Thyroid gland (tissue), 4 donors: ENCODE data around the gene LRIG1. TPM values are rescaled to one million over a fixed set of nuclear protein-coding genes. Genes with fewer than 3 reads are reported as not detected.

Source experiments
- DNase-seq, 2 donors: peaks; one replicate each; pipeline ENCODE4 v3.0.0-alpha.2; 2019
- H3K27ac ChIP-seq, 3 donors: fragments of 200-600 bp; sonication (generic); 1 replicate in 2 of 3; 2 replicates in 1 of 3; pipeline ENCODE4 v1.5.1; 2016 to 2019; ENCODE audit warnings: mild to moderate bottlenecking in 1 of 3, moderate library complexity in 1 of 3
- H3K27me3 ChIP-seq: fragments of 200-600 bp; sonication (generic); one replicate; pipeline ENCODE4 v1.5.1; 2019
- H3K36me3 ChIP-seq, 2 donors: fragments of 200-600 bp; sonication (generic); one replicate each; pipeline ENCODE4 v1.5.1; 2016 to 2019
- H3K4me1 ChIP-seq, 2 donors: fragments of 200-600 bp; sonication (generic); one replicate each; pipeline ENCODE4 v1.5.1; 2017 to 2019
- H3K4me3 ChIP-seq, 3 donors: fragments of 200-600 bp; sonication (generic); replicated peaks in 1 of 3; 1 replicate in 2 of 3; 2 replicates in 1 of 3; pipeline ENCODE4 v1.5.1; 2016; ENCODE audit warnings: mild to moderate bottlenecking in 1 of 3
- H3K9me3 ChIP-seq: fragments of 200-600 bp; sonication (generic); one replicate; pipeline ENCODE4 v1.5.1; 2017
- POLR2A ChIP-seq, 2 donors: fragments of 450-650 bp; IDR thresholded peaks; one replicate each; pipeline ENCODE4 v1.6.1; 2017; ENCODE audit warnings: antibody characterized with exemption in 2 of 2, mild to moderate bottlenecking in 2 of 2, moderate library complexity in 1 of 2
- WGBS, 2 donors: methylation state at CpG; one replicate each; pipeline ENCODE4 v1.1.5; 2017; 5-methylcytosine and 5-hydroxymethylcytosine counted together
- intact Hi-C: fragments of 100-400 bp; cut with DNase I; formaldehyde crosslinking; loops from one replicate; pipeline ENCODE4 v1.15.1; 2023
- total RNA-seq, 4 donors: library from RNA; depleted of rRNA; stranded (reverse); fragments of >200 nt; gene quantifications; one replicate each; pipeline ENCODE4 v1.2.3, GENCODE V29; 2016
- TF ChIP-seq, protein P1 (sequence below), 6 experiments: fragments of 200-600 bp in 3 of 6; fragments of 450-650 bp in 3 of 6; sonication (generic) in 3 of 6; IDR thresholded peaks; one replicate each; pipeline ENCODE4 v1.5.1; 2016 to 2019; ENCODE audit warnings: antibody characterized with exemption in 6 of 6, mild to moderate bottlenecking in 2 of 6, inconsistent platforms in 1 of 6, moderate library complexity in 1 of 6

LRIG1 gene
- total RNA-seq, 4 donors from 2014 or later = 45.8 to 69.7 (median 61.7) TPM

DNA sequence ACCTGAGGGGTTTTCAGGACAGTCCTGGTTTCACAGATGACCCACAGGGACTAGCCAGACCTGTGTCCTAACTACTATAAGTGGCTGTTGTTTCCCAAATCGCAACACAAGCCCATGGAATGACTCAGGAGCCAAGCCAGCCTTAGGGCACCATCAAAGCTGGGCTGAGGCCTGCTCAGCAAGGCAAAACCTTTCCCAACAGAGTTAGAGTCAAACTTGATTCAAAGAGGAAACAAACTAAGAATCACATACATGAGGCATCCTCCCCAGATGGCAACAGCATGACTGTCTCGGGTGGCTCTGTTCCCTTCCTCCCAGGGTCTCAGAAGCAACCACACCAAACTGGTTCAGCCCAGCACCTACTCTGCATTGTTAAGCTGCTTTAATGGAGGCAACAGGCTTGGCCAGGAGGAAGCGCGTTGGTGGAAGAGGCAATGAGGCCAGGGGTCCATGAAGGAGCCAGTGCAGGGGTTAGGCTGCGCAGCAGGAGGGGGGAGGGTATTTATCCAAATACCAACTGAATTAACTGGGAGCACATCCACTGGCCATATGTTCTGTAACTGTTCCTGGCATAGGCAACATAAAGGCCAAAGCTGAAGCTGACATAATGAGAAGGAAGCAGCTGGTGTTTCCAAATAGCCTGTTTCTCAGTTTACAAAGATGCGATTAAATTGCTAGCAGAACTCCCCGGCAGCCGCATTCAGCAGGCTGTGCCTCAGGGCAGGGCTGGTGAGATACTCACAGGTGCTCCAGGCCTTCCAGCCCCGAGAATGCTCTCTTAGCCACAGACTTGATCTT is 102.4 kb downstream of the LRIG1 start:
- 91 to 95% methylated on average over 9 of the region's 9 CpGs for WGBS, 2 donors
- Histone ChIP-seq H3K27me3 (no peaks in the 10 kb centered on the region), H3K4me1 (peaks cover 8 to 21% of the 10 kb centered on the region in 2 donors), H3K4me3 (no peak overlapping the region), H3K36me3 (peaks cover 8 to 22% of the 10 kb centered on the region in 2 donors), H3K27ac (no peak overlapping the region), H3K9me3 (no peaks in the 10 kb centered on the region)
- no peak for TF ChIP-seq POLR2A (IDR thresholded peaks at IDR 0.05)
- TF ChIP-seq, protein P1, sequence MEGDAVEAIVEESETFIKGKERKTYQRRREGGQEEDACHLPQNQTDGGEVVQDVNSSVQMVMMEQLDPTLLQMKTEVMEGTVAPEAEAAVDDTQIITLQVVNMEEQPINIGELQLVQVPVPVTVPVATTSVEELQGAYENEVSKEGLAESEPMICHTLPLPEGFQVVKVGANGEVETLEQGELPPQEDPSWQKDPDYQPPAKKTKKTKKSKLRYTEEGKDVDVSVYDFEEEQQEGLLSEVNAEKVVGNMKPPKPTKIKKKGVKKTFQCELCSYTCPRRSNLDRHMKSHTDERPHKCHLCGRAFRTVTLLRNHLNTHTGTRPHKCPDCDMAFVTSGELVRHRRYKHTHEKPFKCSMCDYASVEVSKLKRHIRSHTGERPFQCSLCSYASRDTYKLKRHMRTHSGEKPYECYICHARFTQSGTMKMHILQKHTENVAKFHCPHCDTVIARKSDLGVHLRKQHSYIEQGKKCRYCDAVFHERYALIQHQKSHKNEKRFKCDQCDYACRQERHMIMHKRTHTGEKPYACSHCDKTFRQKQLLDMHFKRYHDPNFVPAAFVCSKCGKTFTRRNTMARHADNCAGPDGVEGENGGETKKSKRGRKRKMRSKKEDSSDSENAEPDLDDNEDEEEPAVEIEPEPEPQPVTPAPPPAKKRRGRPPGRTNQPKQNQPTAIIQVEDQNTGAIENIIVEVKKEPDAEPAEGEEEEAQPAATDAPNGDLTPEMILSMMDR (IDR thresholded peaks at IDR 0.05) = no peak
- no peak for DNase-seq
- intact Hi-C loops = no loop called here

DNA sequence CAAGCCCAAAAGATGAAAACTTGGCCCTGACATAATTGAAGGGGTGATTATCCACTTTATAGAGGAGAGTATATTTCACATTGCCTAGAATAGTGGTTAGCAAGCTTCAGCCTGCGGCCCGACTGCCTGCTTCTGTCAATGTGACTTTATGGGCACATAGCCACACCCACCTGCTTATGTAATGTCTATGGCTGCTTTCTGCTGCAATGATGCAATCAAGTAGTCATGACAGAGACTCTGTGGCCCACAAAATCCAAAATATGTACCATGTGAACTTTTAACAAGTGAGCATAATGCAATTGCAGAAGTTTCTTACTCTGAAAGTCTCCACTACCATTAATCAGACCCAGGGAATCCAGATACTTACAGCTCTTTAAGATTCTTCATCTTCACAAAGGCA is 103.1 kb downstream of the LRIG1 start:
- DNase-seq = no peak
- Histone ChIP-seq H3K36me3 (peaks cover 8 to 21% of the 10 kb centered on the region in 2 donors), H3K27me3 (no peaks in the 10 kb centered on the region), H3K4me1 (peaks cover 12 to 27% of the 10 kb centered on the region in 2 donors), H3K9me3 (no peaks in the 10 kb centered on the region), H3K4me3 (no peak overlapping the region), H3K27ac (no peak overlapping the region)
- intact Hi-C loops = no loop called here
- 93 to 95% methylated on average over 2 of the region's 2 CpGs for WGBS, 2 donors
- TF ChIP-seq POLR2A (IDR thresholded peaks at IDR 0.05) = no peak
- TF ChIP-seq, protein P1 (IDR thresholded peaks at IDR 0.05) = no peak

DNA sequence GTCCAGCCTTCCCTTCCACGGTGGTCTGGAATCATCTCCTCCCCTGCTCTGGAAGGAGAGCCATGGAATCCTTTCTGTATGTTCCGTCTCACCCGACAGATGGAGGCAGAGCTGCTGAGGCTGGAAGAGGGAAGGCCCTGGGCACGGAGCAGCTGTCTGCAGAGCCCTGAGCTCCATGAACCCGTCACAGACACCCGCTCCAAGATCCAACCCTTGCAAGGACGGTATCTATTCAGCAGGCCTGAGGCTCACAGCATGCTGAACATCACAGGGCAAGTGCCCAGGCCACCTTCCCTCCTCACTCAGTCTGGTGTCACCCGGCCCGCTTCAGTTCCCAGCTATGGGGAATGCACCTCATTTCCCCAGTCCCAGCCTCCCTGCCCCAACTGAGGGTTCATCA is 103.9 kb downstream of the LRIG1 start:
- TF ChIP-seq, protein P1 (IDR thresholded peaks at IDR 0.05) = no peak
- no peak for TF ChIP-seq POLR2A (IDR thresholded peaks at IDR 0.05)
- Histone ChIP-seq H3K9me3 (no peaks in the 10 kb centered on the region), H3K27ac (no peak overlapping the region), H3K4me1 (peaks cover 12 to 28% of the 10 kb centered on the region in 2 donors), H3K36me3 (peaks cover 8 to 21% of the 10 kb centered on the region in 2 donors), H3K4me3 (no peak overlapping the region), H3K27me3 (no peaks in the 10 kb centered on the region)
- intact Hi-C loops = no loop called here
- DNase-seq = no peak
- 98 to 99% methylated on average over 9 of the region's 9 CpGs for WGBS, 2 donors

DNA sequence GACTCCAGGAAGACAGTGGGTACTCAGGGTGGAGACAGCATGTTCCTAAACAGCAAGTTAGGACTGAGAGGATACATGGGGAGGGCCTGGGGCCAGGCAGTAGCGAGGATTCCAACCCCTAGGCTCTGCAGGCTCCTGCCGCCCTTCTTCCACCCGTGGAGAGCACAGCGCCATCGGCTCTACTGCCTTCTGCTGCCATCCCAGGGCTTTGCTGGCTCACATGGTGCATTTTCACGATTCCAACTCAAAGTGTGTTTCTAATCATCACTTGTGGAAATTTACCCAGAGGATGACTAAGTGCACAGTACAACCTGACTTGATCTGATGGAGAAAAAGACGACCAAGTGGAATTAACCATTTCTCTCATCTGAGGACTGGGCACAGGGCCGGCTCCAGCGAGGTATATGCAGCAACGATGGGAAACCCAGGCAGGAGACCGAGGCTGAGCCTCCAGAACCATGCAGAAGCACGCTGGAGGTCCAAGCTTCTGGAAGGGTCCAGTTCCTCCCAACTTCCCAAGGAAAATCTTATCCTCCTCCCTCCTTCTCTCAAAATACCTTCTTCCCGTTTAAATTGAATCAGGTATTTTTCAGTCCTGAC is 104.6 kb downstream of the LRIG1 start:
- DNase-seq = no peak
- Histone ChIP-seq H3K27me3 (no peaks in the 10 kb centered on the region), H3K27ac (no peak overlapping the region), H3K36me3 (peaks cover 8 to 21% of the 10 kb centered on the region in 2 donors), H3K4me3 (no peak overlapping the region), H3K9me3 (no peaks in the 10 kb centered on the region), H3K4me1 (peaks cover 6 to 22% of the 10 kb centered on the region in 2 donors)
- 95 to 96% methylated on average over 13 of the region's 13 CpGs for WGBS, 2 donors
- intact Hi-C loops = no loop called here
- TF ChIP-seq, protein P1 (IDR thresholded peaks at IDR 0.05) = no peak
- no peak for TF ChIP-seq POLR2A (IDR thresholded peaks at IDR 0.05)

DNA sequence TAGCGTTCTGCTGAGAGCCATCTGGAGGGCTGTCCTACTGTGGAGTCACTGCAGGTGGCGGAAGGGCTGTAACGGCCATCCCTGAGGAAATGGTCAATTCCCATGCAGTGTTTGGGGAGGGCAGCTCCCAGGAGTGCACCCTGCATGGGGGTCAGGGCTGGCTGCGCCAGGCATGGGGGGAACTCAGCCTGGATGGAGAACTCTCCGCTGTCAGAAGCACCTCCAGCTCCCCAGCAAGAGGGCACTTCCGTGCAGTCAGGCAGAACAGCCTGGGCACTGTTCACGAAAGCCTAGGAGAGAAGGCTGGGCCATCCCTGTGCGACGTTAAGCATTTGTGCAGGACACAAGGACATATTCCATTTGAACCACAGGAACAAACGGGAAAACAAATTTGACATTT is 105.2 kb downstream of the LRIG1 start:
- peaks cover 4 to 16% of the 10 kb centered on the region in 2 donors for H3K4me1 ChIP-seq
- H3K36me3 ChIP-seq = peaks cover 8 to 21% of the 10 kb centered on the region in 2 donors
- 74 to 81% methylated on average over 10 of the region's 10 CpGs for WGBS, 2 donors

More for the DNA sequence above, 105.2 kb downstream of the LRIG1 start:
- no peak for DNase-seq
- Histone ChIP-seq H3K9me3 (no peaks in the 10 kb centered on the region), H3K27me3 (no peaks in the 10 kb centered on the region), H3K4me3 (no peak overlapping the region), H3K27ac (no peak overlapping the region)
- no peak for TF ChIP-seq POLR2A (IDR thresholded peaks at IDR 0.05)
- TF ChIP-seq, protein P1 (IDR thresholded peaks at IDR 0.05) = no peak
- intact Hi-C loops = no loop called here
